Neural progenitor cell (in vitro differentiated cells): Measurements from ENCODE around the gene RUFY1. TPM values are rescaled to one million over a fixed set of nuclear protein-coding genes. Genes with fewer than 3 reads are reported as not detected.

Source experiments
- DNase-seq: peaks from one replicate; pipeline ENCODE4 v3.0.0-alpha.2; 2016; ENCODE audit warnings: low spot score
- H2AFZ ChIP-seq: fragments of 200-600 bp; sonication (generic); replicated peaks from 2 replicates; pipeline ENCODE4 v1.6.1; 2016; ENCODE audit warnings: antibody characterized with exemption
- H3F3A ChIP-seq: fragments of 200-600 bp; sonication (generic); 2 replicates; pipeline ENCODE4 v1.6.1; 2016; ENCODE audit warnings: antibody characterized with exemption, low read depth
- H3K27ac ChIP-seq: fragments of 200-600 bp; sonication (generic); 2 replicates; pipeline ENCODE4 v1.5.1; 2016; ENCODE audit warnings: mild to moderate bottlenecking
- H3K27me3 ChIP-seq: fragments of 200-600 bp; sonication (generic); 2 replicates; pipeline ENCODE4 v1.6.1; 2016; ENCODE audit warnings: mild to moderate bottlenecking, moderate library complexity
- H3K36me3 ChIP-seq: fragments of 200-600 bp; sonication (generic); 2 replicates; pipeline ENCODE4 v1.5.1; 2016
- H3K4me1 ChIP-seq: fragments of 200-600 bp; sonication (generic); 2 replicates; pipeline ENCODE4 v1.6.1; 2016; ENCODE audit warnings: mixed run types
- H3K4me2 ChIP-seq: fragments of 200-600 bp; sonication (generic); 2 replicates; pipeline ENCODE4 v1.6.1; 2016
- H3K4me3 ChIP-seq: fragments of 200-600 bp; sonication (generic); 2 replicates; pipeline ENCODE4 v1.5.1; 2016
- H3K79me2 ChIP-seq: fragments of 200-600 bp; sonication (generic); 2 replicates; pipeline ENCODE4 v1.6.1; 2016; ENCODE audit warnings: low read depth
- H3K9ac ChIP-seq: fragments of 200-600 bp; sonication (generic); 2 replicates; pipeline ENCODE4 v1.6.1; 2016
- H3K9me3 ChIP-seq: fragments of 200-600 bp; sonication (generic); 2 replicates; pipeline ENCODE4 v1.5.1; 2016; ENCODE audit warnings: low read depth
- H4K20me1 ChIP-seq: fragments of 200-600 bp; sonication (generic); 2 replicates; pipeline ENCODE4 v1.6.1; 2016; ENCODE audit warnings: low read depth
- H3K27ac Mint-ChIP-seq: 3 replicates; pipeline ENCODE4 v1.8.0; 2021; ENCODE audit warnings: mixed read lengths
- H3K27me3 Mint-ChIP-seq: 2 replicates; pipeline ENCODE4 v1.8.0; 2022; ENCODE audit warnings: low read depth, mild to moderate bottlenecking, inconsistent platforms, moderate library complexity, mixed read lengths; ENCODE audit not compliant: insufficient read depth
- H3K36me3 Mint-ChIP-seq: 3 replicates; pipeline ENCODE4 v1.8.0; 2021; ENCODE audit warnings: mixed read lengths
- H3K4me1 Mint-ChIP-seq: 3 replicates; pipeline ENCODE4 v1.8.0; 2021; ENCODE audit warnings: mixed read lengths
- H3K4me3 Mint-ChIP-seq: 3 replicates; pipeline ENCODE4 v1.8.0; 2021; ENCODE audit warnings: mild to moderate bottlenecking, moderate library complexity, mixed read lengths
- H3K9me3 Mint-ChIP-seq: 3 replicates; pipeline ENCODE4 v1.8.0; 2020; ENCODE audit warnings: mixed read lengths
- EZH2 ChIP-seq: fragments of 200-600 bp; sonication (generic); IDR thresholded peaks from 2 replicates; pipeline ENCODE4 v1.6.1; 2017; ENCODE audit warnings: antibody characterized with exemption, mild to moderate bottlenecking, moderate library complexity
- EZH2phosphoT487 ChIP-seq: fragments of 200-600 bp; sonication (generic); IDR thresholded peaks from 2 replicates; pipeline ENCODE4 v1.6.1; 2017; ENCODE audit warnings: antibody characterized with exemption
- total RNA-seq: library from RNA; depleted of rRNA; stranded (reverse); fragments of >200 nt; gene quantifications from 2 replicates; pipeline ENCODE4 v1.2.3, GENCODE V29; 2015; ENCODE audit warnings: low replicate concordance
- TF ChIP-seq, protein P1 (sequence below): fragments of 200-600 bp; sonication (generic); IDR thresholded peaks from 2 replicates; pipeline ENCODE4 v1.5.1; 2017; ENCODE audit warnings: antibody characterized with exemption, mild to moderate bottlenecking

Gene RUFY1
- total RNA-seq, 1 donor from 2014 or later = 45.8 TPM

DNA sequence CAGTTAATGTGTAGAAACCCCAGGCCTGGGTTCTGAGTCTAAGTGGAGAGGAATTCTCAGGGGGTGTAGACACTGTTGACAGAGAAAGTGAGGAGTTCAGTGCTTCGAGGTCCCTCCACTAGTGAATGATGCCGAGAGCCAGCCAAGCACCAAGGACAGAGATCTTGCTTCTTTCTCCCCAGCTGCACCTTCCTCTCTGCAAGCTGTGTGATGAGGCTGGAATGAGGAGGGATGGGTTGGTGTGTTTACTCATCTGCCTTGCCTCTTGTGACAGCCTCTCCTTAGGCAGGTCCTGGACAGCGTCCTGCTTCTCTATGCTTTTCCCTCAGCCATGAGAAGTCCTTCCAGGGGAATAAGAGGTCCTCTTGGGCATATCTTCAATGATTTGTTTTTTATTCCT lies 37.8 kb downstream of the RUFY1 start:
- H3K27ac Mint-ChIP-seq = peak overlapping the region; percentile 63
- no peaks in the 10 kb centered on the region for H3K9me3 Mint-ChIP-seq
- DNase-seq = no peak
- H3K4me2 ChIP-seq = no peak overlapping the region
- H3K27me3 ChIP-seq = no peaks in the 10 kb centered on the region
- H4K20me1 ChIP-seq = peaks cover 19% of the 10 kb centered on the region
- H3K4me3 Mint-ChIP-seq = no peak overlapping the region
- H3K79me2 ChIP-seq = no peaks in the 10 kb centered on the region
- TF ChIP-seq EZH2 (no peak), EZH2phosphoT487 (no peak)
- TF ChIP-seq, protein P1, sequence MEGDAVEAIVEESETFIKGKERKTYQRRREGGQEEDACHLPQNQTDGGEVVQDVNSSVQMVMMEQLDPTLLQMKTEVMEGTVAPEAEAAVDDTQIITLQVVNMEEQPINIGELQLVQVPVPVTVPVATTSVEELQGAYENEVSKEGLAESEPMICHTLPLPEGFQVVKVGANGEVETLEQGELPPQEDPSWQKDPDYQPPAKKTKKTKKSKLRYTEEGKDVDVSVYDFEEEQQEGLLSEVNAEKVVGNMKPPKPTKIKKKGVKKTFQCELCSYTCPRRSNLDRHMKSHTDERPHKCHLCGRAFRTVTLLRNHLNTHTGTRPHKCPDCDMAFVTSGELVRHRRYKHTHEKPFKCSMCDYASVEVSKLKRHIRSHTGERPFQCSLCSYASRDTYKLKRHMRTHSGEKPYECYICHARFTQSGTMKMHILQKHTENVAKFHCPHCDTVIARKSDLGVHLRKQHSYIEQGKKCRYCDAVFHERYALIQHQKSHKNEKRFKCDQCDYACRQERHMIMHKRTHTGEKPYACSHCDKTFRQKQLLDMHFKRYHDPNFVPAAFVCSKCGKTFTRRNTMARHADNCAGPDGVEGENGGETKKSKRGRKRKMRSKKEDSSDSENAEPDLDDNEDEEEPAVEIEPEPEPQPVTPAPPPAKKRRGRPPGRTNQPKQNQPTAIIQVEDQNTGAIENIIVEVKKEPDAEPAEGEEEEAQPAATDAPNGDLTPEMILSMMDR = no peak
- peaks cover 32% of the 10 kb centered on the region for H3F3A ChIP-seq
- no peaks in the 10 kb centered on the region for H3K27me3 Mint-ChIP-seq
- no peak overlapping the region for H2AFZ ChIP-seq
- peaks cover 22% of the 10 kb centered on the region for H3K4me1 Mint-ChIP-seq
- H3K27ac ChIP-seq = no peak overlapping the region
- peaks cover 9% of the 10 kb centered on the region for H3K36me3 ChIP-seq
- H3K9me3 ChIP-seq = no peaks in the 10 kb centered on the region
- H3K9ac ChIP-seq = no peak overlapping the region
- peaks cover 36% of the 10 kb centered on the region for H3K36me3 Mint-ChIP-seq
- no peak overlapping the region for H3K4me3 ChIP-seq
- H3K4me1 ChIP-seq = peaks cover 19% of the 10 kb centered on the region

DNA sequence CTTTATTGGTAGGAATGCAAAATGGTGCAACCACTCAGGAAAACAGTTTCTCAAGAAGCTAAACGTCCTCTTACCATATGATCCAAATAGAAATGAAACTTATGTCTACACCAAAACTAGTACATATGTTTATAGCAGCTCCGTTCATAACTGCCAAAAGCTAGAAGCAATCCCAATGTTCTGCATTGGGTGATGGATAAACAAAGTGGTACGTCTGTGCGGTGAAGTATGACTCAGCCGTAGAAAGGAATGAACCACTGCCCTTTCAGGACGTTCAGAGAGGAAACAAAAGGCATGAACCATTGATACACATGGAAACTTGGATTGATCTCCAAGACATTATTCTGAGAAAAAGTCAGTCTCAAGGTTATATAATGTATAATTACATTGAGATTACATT lies 45.6 kb downstream of the RUFY1 start:
- no peaks in the 10 kb centered on the region for H3K4me1 ChIP-seq
- no peaks in the 10 kb centered on the region for H3K27me3 ChIP-seq
- no peak overlapping the region for H3K4me2 ChIP-seq
- H3K36me3 ChIP-seq = no peaks in the 10 kb centered on the region
- Mint-ChIP-seq H3K9me3 (no peaks in the 10 kb centered on the region), H3K27me3 (peaks cover 6% of the 10 kb centered on the region), H3K27ac (no peak overlapping the region), H3K36me3 (peaks cover 41% of the 10 kb centered on the region), H3K4me3 (no peak overlapping the region), H3K4me1 (no peaks in the 10 kb centered on the region)
- TF ChIP-seq, protein P1 = no peak
- TF ChIP-seq EZH2 = no peak
- no peak for TF ChIP-seq EZH2phosphoT487
- no peak overlapping the region for H3K27ac ChIP-seq
- no peak overlapping the region for H3K4me3 ChIP-seq
- H2AFZ ChIP-seq = no peak overlapping the region
- H3K79me2 ChIP-seq = no peaks in the 10 kb centered on the region
- H3F3A ChIP-seq = no peaks in the 10 kb centered on the region
- no peaks in the 10 kb centered on the region for H3K9me3 ChIP-seq
- peaks cover 5% of the 10 kb centered on the region for H4K20me1 ChIP-seq
- DNase-seq = no peak
- no peak overlapping the region for H3K9ac ChIP-seq

DNA sequence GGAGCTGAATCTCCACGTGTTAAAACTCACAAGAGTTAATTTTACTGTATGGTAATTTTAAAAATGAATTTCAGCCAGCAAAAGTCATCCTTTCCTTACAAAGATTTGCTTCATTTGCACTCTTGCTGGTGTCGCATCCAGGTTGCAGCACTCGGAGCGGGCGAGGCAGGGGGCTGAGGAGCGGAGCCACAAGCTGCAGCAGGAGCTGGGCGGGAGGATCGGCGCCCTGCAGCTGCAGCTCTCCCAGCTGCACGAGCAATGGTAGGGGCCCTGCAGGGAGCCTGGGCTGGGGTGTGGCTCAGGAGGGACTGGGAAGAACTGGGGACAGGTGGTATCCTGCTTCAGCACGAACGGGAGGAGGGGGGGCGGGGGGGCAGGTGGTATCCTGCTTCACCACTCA lies 46.1 kb downstream of the RUFY1 start:
- Mint-ChIP-seq H3K9me3 (no peaks in the 10 kb centered on the region), H3K36me3 (peaks cover 41% of the 10 kb centered on the region), H3K4me1 (no peaks in the 10 kb centered on the region), H3K27ac (no peak overlapping the region), H3K4me3 (no peak overlapping the region), H3K27me3 (peaks cover 6% of the 10 kb centered on the region)
- Histone ChIP-seq H3F3A (no peaks in the 10 kb centered on the region), H3K27me3 (no peaks in the 10 kb centered on the region), H3K36me3 (no peaks in the 10 kb centered on the region), H3K9ac (no peak overlapping the region), H3K4me3 (no peak overlapping the region), H3K27ac (no peak overlapping the region), H3K9me3 (no peaks in the 10 kb centered on the region), H3K4me2 (no peak overlapping the region), H2AFZ (no peak overlapping the region), H3K79me2 (no peaks in the 10 kb centered on the region), H3K4me1 (no peaks in the 10 kb centered on the region), H4K20me1 (peaks cover 5% of the 10 kb centered on the region)
- TF ChIP-seq EZH2phosphoT487 (no peak), EZH2 (no peak)
- TF ChIP-seq, protein P1 = no peak
- no peak for DNase-seq

DNA sequence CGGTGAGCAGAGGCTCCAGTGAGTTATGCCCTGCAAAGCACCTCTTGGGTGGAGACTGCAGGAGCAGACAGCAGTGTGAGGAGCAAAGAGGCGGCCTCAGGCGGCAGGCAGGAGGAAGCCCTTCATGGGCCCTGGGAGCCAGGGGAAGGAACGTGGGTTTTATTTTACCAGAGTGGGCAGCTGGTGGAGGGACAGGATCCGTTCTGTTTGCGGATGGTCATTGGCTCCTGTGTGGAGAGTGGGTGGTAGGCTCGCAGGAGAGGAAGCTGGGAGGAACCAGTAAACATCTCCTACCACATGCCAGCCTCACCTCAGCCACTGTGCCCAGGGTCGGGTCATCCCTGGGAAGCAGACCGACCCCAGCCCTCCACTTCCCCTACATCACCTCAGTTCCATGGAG lies 48.7 kb downstream of the RUFY1 start:
- H3K9me3 ChIP-seq = no peaks in the 10 kb centered on the region
- H3K9me3 Mint-ChIP-seq = no peaks in the 10 kb centered on the region
- no peak overlapping the region for H3K27ac ChIP-seq
- peaks cover 27% of the 10 kb centered on the region for H3K36me3 Mint-ChIP-seq
- H3F3A ChIP-seq = peaks cover under 1% of the 10 kb centered on the region
- H4K20me1 ChIP-seq = peaks cover 5% of the 10 kb centered on the region
- H3K9ac ChIP-seq = no peak overlapping the region
- no peaks in the 10 kb centered on the region for H3K4me1 ChIP-seq
- no peak overlapping the region for H3K4me2 ChIP-seq
- H3K4me3 ChIP-seq = no peak overlapping the region
- H3K4me1 Mint-ChIP-seq = no peaks in the 10 kb centered on the region
- peaks cover 4% of the 10 kb centered on the region for H3K27me3 Mint-ChIP-seq
- no peak overlapping the region for H3K27ac Mint-ChIP-seq
- no peak overlapping the region for H3K4me3 Mint-ChIP-seq
- no peak overlapping the region for H2AFZ ChIP-seq
- DNase-seq = no peak
- TF ChIP-seq EZH2 (no peak), EZH2phosphoT487 (no peak)
- TF ChIP-seq, protein P1 = no peak
- no peaks in the 10 kb centered on the region for H3K79me2 ChIP-seq
- no peaks in the 10 kb centered on the region for H3K36me3 ChIP-seq
- H3K27me3 ChIP-seq = no peaks in the 10 kb centered on the region
